GM12892 (cell line): ENCODE measurements around the gene STAU1.

Experiments
- DNase-seq: peaks from one replicate; pipeline ENCODE4 v3.0.0; 2011; ENCODE audit not compliant: insufficient read length
- FAIRE-seq: peaks from 2 replicates; lab custom pipeline; 2011; peaks lifted over from hg19 to GRCh38; lab: Jason Lieb, UNC
- POLR2A ChIP-seq: IDR thresholded peaks from 2 replicates; pipeline ENCODE4 v1.6.1; 2011; ENCODE audit warnings: low read depth, low read length, control low read depth
- POLR2AphosphoS5 ChIP-seq: IDR thresholded peaks from 2 replicates; pipeline ENCODE4 v1.6.1; 2011; ENCODE audit warnings: low read depth, low read length, control low read depth
- TAF1 ChIP-seq: IDR thresholded peaks from 2 replicates; pipeline ENCODE4 v1.6.1; 2011; ENCODE audit warnings: low read depth, mild to moderate bottlenecking, control low read depth, low read length, borderline replicate concordance

The STAU1 gene

GRCh38 chr20:49074521-49074920, 113.6 kb downstream of the STAU1 start:
- TF ChIP-seq POLR2AphosphoS5 (no peak), TAF1 (no peak), POLR2A (no peak)
- DNase-seq (no peak), FAIRE-seq (no peak)
